GM21576 (cell line): ENCODE data around the gene TAS1R1.
"Not testable (repeated sequence)": the region's sequence is repeated elsewhere in the genome, so short reads cannot be mapped to it uniquely, and the experiment has no call there.

Experiments
- ATAC-seq: cut with Tn5 transposase; IDR thresholded peaks from one replicate; pipeline ENCODE4 v1.9.1; 2021; ENCODE audit warnings: mild to moderate bottlenecking, moderate library complexity; ENCODE audit not compliant: unreplicated experiment

TAS1R1 gene

DNA sequence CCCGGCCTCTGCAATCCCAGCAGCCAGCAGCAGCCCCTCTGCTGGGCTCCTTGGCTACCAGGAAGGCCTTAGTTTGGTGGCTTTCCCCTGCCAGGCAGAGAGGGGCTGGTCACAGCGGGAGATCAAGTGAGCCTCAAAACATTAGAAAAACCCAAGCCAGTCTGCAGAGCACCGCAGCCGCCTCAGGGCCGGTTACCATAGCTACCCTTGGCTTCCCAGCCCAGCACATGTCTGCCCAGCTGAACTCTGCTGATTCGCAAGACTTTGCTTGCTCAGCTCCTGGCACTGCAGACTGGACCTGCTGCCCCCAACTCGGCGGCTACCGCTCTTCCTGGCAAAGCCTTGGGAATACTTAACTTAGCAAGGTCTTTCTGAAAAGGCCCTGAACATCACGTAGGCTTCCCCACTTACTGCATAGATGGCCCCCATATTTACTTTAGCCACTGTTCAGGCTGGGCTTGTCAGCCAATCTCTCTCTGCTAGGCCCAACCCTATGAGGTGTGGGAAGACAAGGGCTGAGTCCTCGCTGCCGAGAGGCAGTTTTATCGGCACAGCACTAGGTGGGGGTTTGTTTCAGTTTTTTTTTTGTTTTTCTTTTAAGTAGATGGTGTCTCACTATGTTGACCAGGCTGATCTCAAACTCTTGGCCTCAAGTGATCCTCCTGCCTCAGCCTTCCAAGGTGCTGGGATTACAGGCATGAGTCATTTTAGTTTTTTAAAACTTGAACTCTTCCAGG is 35.0 kb upstream of the TAS1R1 start:
- ATAC-seq, result no peak

DNA sequence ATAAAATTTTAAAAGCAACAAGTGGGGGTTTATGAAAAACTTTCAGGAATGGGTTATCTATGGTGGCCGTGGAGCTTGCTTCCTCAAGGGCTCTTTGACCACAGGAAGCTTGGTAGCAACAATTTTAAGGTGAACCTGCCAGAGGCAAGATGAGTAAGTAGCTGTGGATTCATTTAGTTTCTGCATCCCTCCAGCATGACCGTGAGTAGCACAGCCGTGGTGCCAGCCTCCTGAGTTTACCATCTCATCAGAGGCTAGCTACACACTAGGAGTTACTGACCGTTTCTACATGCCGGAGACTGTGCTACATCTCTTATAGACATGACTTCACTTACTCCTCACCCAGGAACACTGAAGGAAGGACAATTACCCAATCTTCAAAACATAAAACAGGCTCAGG is 33.6 kb upstream of the TAS1R1 start:
- no peak for ATAC-seq

DNA sequence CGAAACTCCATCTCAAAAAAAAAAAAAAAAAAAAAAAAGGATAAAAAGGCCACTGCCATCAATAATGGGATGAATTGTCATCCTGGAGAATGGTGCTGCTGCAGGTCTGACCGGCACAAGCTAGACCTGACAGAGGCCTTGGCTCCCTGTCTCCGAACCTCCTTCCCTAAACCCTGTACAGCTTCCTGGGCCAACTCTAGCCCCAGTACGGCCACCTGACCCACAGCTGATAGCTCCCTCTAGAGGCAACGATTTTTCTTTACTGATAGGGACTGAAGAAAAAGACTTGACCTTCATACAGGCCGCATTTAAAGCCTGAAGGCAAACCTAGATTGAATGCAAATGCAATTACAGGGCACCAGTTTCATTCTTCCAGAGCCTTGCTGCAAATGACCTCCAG is 31.5 kb upstream of the TAS1R1 start:
- no peak for ATAC-seq

DNA sequence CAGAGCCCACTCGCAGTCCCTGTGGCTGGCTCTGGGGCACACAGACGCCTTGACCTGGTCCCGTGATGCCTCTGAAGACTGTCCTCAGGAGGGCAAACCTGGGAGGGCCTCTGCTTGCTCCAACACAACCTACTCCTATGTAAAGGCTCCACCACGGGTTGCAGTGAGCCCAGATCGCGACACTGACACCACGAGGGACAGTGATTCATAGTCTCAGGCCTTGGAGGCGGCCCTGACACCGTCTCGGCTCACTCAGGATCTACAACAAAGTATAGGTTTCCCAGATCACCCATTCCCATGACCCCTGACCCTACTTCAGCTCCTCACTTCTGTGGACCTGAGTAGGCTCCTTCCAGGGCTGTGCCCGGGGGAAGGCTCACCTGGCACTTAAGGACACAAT is 28.8 kb upstream of the TAS1R1 start:
- no peak for ATAC-seq

GRCh38 chr1:6528492-6528891 is 26.6 kb upstream of the TAS1R1 start:
- ATAC-seq, result no peak

DNA sequence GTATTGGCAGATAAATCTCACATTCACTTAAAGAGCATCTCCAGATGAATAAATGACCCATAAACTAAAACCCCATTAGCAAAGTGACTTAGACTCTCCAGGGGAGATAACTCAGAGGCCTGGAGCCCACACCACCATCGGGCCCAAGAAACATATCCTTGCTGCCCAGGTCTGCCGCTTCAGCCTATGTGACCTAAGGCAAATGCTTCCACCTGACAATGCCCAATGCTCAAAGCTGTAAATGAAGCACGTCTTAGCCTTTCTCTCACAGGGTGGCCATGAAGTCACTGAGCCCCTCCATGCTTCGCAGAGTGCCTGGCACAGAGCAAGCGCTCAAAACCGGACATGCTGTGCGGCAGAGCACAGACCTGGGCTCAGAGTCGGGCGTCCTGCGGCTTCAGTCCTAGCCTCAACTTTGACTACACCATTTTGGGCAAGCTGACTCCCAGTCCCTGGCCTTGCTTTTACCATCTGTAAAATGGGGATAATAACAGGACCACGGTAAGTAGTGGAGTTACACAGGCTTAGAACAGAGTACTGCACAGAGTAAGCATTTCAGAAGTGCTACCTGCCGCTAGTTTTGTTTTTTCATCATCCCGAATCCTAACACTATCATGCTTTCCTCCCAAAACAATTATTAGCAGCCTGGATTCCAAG is 24.5 kb upstream of the TAS1R1 start:
- ATAC-seq, result no peak

DNA sequence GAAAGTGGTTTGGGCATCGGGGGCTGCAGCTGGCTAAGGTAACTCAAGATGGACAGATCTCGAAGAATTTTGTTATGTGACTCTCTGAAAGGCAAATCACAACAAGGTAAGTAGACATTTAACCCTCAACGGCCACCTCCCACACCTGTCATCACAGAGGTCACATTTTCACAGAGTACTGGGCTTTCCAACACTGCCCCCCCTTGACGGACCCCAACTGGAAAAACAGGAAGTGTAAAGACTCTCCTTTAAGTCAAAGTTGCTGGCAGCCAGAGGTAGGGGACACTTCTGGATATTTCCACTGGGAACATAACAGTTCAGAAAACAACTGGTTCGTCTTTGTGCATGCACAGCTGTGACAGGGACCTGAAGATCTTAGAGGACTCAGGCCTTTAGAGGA is 23.1 kb upstream of the TAS1R1 start:
- no peak for ATAC-seq

- ATAC-seq, result no peak
Observed at GRCh38 chr1:6534248-6534822, 20.8 kb upstream of the TAS1R1 start.

DNA sequence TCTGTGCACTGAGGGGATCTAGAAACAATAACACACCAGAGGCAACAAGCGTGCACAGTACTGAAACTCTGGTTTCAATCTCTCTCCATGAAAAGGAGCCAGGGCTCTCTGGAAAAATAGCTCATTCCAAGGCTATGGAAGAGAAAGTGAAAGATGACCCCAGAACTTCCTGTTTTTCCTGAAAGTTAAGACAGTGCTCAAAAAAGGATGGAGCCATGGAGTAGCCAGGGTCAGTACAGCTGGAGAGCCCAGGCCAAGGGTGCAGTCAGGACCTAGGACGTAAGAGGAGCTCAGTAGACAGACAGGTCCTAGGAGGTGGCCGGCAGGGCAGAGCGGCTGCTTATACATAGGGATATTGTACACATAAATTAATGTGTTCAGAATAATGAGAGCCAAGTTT is 19.9 kb upstream of the TAS1R1 start:
- ATAC-seq, result no peak

DNA sequence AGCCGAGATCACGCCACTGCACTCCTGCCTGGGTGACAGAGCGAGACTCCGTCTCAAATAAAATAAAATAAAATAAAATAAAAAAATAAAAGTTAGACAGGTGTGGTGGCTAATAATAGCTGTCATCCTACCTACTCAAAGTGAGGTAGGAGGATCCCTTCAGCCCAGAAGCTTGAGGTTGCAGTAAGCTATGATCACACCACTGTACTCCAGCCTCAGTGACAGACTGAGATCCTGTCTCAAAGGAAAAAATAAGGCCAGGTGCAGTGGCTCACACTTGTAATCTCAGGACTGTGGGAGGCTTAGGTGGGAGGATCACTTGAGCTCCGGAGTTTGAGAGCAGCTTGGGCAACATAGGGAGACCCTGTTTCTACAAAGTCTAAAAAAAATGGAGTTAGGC is 18.8 kb upstream of the TAS1R1 start:
- no peak for ATAC-seq

DNA sequence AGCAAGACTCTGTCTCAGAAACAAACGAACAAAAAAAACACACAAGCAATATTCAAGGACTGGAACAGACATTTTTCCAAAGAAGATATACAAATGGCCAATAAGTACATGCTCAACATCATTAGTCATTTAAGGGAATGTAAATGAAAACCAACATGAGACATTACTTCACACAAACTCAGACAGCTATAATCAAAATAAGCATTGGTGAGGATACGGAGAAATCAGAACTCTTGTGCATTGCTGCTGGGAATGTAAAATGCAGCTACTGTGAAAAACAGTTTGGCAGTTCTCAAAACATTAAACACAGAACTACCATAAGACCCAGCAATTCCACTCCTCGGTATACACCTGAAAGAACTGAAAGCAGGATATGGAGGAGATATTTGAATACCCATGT is 16.2 kb upstream of the TAS1R1 start:
- no peak for ATAC-seq

- ATAC-seq, result no peak
Observed at GRCh38 chr1:6544831-6545230, 10.3 kb upstream of the TAS1R1 start.

GRCh38 chr1:6545276-6546112 is 9.6 kb upstream of the TAS1R1 start:
- no peak for ATAC-seq

GRCh38 chr1:6546326-6546725 is 8.8 kb upstream of the TAS1R1 start:
- no peak for ATAC-seq

GRCh38 chr1:6547301-6547700 is 7.8 kb upstream of the TAS1R1 start:
- no peak for ATAC-seq

GRCh38 chr1:6554031-6554906 is 838 bp upstream of the TAS1R1 start, which contains the start of gene NOL9:
NOL9 (minus strand) TSS chr1:6554513; CDS start chr1:6554502, 11 bp downstream.
- peak; percentile 90 for ATAC-seq

- ATAC-seq, result no peak
Observed at GRCh38 chr1:6557597-6557996, 2.5 kb downstream of the TAS1R1 start.

DNA sequence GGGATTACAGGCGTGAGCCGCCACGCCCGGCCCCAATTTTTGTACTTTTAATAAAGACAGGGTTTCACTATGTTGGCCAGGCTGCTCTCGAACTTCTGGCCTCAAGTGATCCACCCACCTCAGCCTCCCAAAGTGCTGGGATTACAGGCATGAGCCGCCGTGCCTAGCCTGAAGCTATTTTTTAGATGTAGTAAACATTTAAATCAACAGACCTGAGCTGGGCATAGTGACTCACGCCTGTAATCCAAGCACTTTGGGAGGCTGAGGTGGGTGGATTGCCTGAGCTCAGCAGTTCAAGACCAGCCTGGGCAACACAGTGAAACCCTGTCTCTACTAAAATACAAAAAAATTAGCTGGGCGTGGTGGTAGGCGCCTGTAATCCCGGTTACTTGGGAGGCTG is 4.1 kb downstream of the TAS1R1 start:
- not testable (repeated sequence) for ATAC-seq

- ATAC-seq, result no peak
Observed at GRCh38 chr1:6560267-6560666, 5.2 kb downstream of the TAS1R1 start.

DNA sequence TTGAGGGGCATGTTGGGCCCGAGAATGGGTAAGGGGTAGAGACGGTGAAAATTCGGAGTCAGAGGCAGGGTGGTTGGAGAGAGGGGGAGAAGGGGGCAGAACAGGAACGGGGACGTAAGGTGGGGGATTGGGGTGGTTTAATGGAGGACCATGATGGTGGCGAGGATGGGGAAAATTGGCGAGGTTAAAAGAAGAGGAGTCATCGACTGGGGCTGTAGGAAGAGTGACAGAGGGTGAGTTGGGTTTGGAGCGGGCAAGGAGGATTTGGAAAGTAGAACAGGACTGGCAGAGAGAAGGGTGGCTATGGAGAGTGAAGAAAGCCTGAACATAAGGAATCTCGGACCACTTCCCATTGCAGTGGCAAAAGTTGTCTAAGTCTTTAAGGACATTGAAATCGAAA is 13.9 kb downstream of the TAS1R1 start:
- ATAC-seq, result no peak
